Erythroblast (primary cell): ENCODE results near the gene GBE1.

Source experiments
- GATA1 ChIP-seq: IDR thresholded peaks from 2 replicates; pipeline ENCODE4 v1.6.1; 2011; ENCODE audit warnings: low read depth, mild to moderate bottlenecking, control low read depth, low read length, moderate library complexity
- POLR2A ChIP-seq: IDR thresholded peaks from 2 replicates; pipeline ENCODE4 v1.6.1; 2011; ENCODE audit warnings: mild to moderate bottlenecking, low read length

DNA sequence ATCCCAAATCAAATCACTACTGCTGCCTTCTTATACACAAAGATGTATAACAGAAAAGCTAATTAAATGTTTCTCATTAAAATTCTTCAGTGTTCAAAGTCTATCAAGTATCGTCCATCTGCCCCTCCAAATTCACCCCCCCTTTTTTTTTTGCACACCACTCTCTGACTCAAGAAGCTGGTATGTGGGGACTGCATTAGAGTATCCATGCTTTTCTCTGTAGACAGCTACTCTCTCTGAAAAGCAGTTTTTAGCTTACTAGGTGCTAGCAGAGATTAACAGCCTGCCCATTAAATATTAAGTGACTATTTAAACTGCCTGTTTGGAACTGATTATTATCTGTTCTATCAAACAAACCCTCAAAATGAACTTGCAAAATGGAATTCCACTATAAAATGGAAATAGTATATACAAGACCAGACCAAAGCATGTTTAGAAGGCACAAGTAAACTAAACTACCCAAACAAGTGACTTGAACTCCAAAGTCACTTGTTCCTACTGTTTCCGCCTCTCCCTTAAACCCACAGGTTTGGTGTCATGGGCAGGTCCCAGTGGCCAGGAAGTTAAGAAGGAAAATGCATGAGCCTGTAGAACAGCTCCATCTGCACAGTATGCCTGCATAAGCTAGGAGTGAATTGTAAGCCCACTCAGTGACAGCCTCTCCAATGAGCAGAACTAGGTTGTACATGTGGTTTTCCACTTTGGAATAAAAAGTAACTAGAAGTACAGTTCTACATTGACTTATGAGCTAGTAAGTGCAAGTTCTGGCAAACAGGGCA is 32.5 kb downstream of the GBE1 start:
- TF ChIP-seq POLR2A (no peak), GATA1 (no peak)
